Neuronal stem cell (in vitro differentiated cells): Measurements from ENCODE around the gene AMBRA1.

ENCODE experiments used
- DNase-seq: peaks from one replicate; pipeline ENCODE4 v3.0.0-alpha.2; 2013; ENCODE audit warnings: low spot score
- H2AFZ ChIP-seq: one replicate; pipeline ENCODE4 v1.6.1; 2013; ENCODE audit warnings: mild to moderate bottlenecking, low read length, inconsistent platforms
- H2AK5ac ChIP-seq: 2 replicates; pipeline ENCODE4 v1.6.1; 2013; ENCODE audit warnings: low read depth, mild to moderate bottlenecking, inconsistent platforms, low read length, moderate library complexity, mixed read lengths
- H2BK120ac ChIP-seq: 2 replicates; pipeline ENCODE4 v1.6.1; 2013; ENCODE audit warnings: low read depth, mild to moderate bottlenecking, inconsistent platforms, low read length, moderate library complexity, mixed read lengths
- H2BK12ac ChIP-seq: one replicate; pipeline ENCODE4 v1.6.1; 2013; ENCODE audit warnings: low read length, inconsistent platforms
- H2BK15ac ChIP-seq: 2 replicates; pipeline ENCODE4 v1.6.1; 2013; ENCODE audit warnings: mild to moderate bottlenecking, low read length, inconsistent platforms, mixed read lengths
- H2BK5ac ChIP-seq: one replicate; pipeline ENCODE4 v1.6.1; 2013; ENCODE audit warnings: inconsistent platforms, mild to moderate bottlenecking, low read length, moderate library complexity
- H3K14ac ChIP-seq: one replicate; pipeline ENCODE4 v1.6.1; 2013; ENCODE audit warnings: low read length, inconsistent platforms
- H3K18ac ChIP-seq: 2 replicates; pipeline ENCODE4 v1.6.1; 2013; ENCODE audit warnings: low read length, inconsistent platforms
- H3K23ac ChIP-seq: 2 replicates; pipeline ENCODE4 v1.6.1; 2013; ENCODE audit warnings: low read depth, mild to moderate bottlenecking, mixed read lengths, low read length, inconsistent platforms; ENCODE audit not compliant: poor library complexity
- H3K27ac ChIP-seq: replicated peaks from 3 replicates; pipeline ENCODE4 v1.5.1; 2013; ENCODE audit warnings: low read length, inconsistent platforms
- H3K27me3 ChIP-seq, 3 experiments: 2 replicates each; pipeline ENCODE4 v1.6.1; 2013; ENCODE audit warnings: low read length in 3 of 3, mild to moderate bottlenecking in 2 of 3, inconsistent platforms in 1 of 3, low read depth in 1 of 3, mixed read lengths in 1 of 3, moderate library complexity in 1 of 3; ENCODE audit not compliant: control insufficient read depth in 3 of 3, insufficient read depth in 3 of 3
- H3K36me3 ChIP-seq, 2 donors: replicated peaks in 1 of 2; 2 replicates each; pipeline ENCODE4 v1.6.1; 2013; ENCODE audit warnings: low read length in 2 of 2; ENCODE audit not compliant: control insufficient read depth in 2 of 2, insufficient read depth in 2 of 2
- H3K4ac ChIP-seq: 2 replicates; pipeline ENCODE4 v1.6.1; 2013; ENCODE audit warnings: inconsistent platforms, mild to moderate bottlenecking, low read length, moderate library complexity
- H3K4me1 ChIP-seq, 2 donors: 1 replicate in 1 of 2; 2 replicates in 1 of 2; pipeline ENCODE4 v1.6.1; 2013; ENCODE audit warnings: low read length in 2 of 2, low read depth in 1 of 2; ENCODE audit not compliant: control insufficient read depth in 2 of 2, insufficient read depth in 1 of 2
- H3K4me2 ChIP-seq: one replicate; pipeline ENCODE4 v1.6.1; 2013; ENCODE audit warnings: mild to moderate bottlenecking, low read length, inconsistent platforms; ENCODE audit not compliant: insufficient read depth, poor library complexity, severe bottlenecking
- H3K4me3 ChIP-seq, 2 donors: 2 replicates each; pipeline ENCODE4 v1.5.1; 2013; ENCODE audit warnings: low read length in 2 of 2, mild to moderate bottlenecking in 2 of 2, inconsistent platforms in 1 of 2, moderate library complexity in 1 of 2
- H3K79me1 ChIP-seq: one replicate; pipeline ENCODE4 v1.6.1; 2013; ENCODE audit warnings: low read depth, mild to moderate bottlenecking, inconsistent platforms, low read length, moderate library complexity
- H3K9ac ChIP-seq: one replicate; pipeline ENCODE4 v1.6.1; 2013; ENCODE audit warnings: mild to moderate bottlenecking, low read depth, low read length, inconsistent platforms; ENCODE audit not compliant: poor library complexity
- H3K9me3 ChIP-seq, 2 donors: replicated peaks in 1 of 2; 2 replicates each; pipeline versions ENCODE3 to v1.6.1; 2013; ENCODE audit warnings: low read length in 2 of 2, mild to moderate bottlenecking in 2 of 2, inconsistent platforms in 1 of 2, low read depth in 1 of 2, mixed read lengths in 1 of 2, moderate library complexity in 1 of 2; ENCODE audit not compliant: control insufficient read depth in 2 of 2, insufficient read depth in 1 of 2
- H4K8ac ChIP-seq: one replicate; pipeline ENCODE4 v1.6.1; 2013; ENCODE audit warnings: low read depth, mild to moderate bottlenecking, inconsistent platforms, low read length, moderate library complexity
- H4K91ac ChIP-seq: one replicate; pipeline ENCODE4 v1.6.1; 2013; ENCODE audit warnings: low read length, low read depth, mild to moderate bottlenecking, inconsistent platforms; ENCODE audit not compliant: poor library complexity
- WGBS, 2 donors: extraction: QIAGEN DNeasy Blood & Tissue Kit; methylation state at CpG; one replicate each; pipeline ENCODE4 v1.1.7; 2013; ENCODE audit warnings: missing lambda C conversion rate in 2 of 2, mixed read lengths in 1 of 2; ENCODE audit not compliant: insufficient read length in 2 of 2, insufficient replicate concordance in 1 of 2; ENCODE audit errors: extremely low coverage in 2 of 2; 5-methylcytosine and 5-hydroxymethylcytosine counted together

AMBRA1 gene

GRCh38 chr11:46543564-46543963 lies 50.3 kb downstream of the AMBRA1 start:
- H3K36me3 ChIP-seq: peaks cover 33 to 76% of the 10 kb centered on the region in 2 donors
- H2BK5ac ChIP-seq: no peak overlapping the region
- H2AK5ac ChIP-seq: no peak overlapping the region

GRCh38 chr11:46541593-46542371 lies 52.0 kb downstream of the AMBRA1 start:
- no peak overlapping the region for H3K23ac ChIP-seq
- DNase-seq: no peak
- H3K18ac ChIP-seq: no peak overlapping the region
- no peak overlapping the region for H3K9ac ChIP-seq
- H3K4ac ChIP-seq: no peak overlapping the region
- H3K4me3 ChIP-seq: no peak overlapping the region
- H2AFZ ChIP-seq: no peak overlapping the region
- H3K14ac ChIP-seq: no peak overlapping the region
- H2BK120ac ChIP-seq: no peak overlapping the region
- H4K91ac ChIP-seq: no peak overlapping the region
- no peaks in the 10 kb centered on the region for H3K79me1 ChIP-seq
- H2BK15ac ChIP-seq: no peak overlapping the region
- no peak overlapping the region for H3K4me2 ChIP-seq
- WGBS, 2 donors: no CpG with 5 or more reads among the region's 16 CpGs
- H2AK5ac ChIP-seq: no peak overlapping the region
- H4K8ac ChIP-seq: no peak overlapping the region
- peaks cover 31 to 65% of the 10 kb centered on the region in 2 donors for H3K36me3 ChIP-seq
- peaks cover 4 to 6% of the 10 kb centered on the region in 2 donors for H3K4me1 ChIP-seq
- H3K27me3 ChIP-seq: no peaks in the 10 kb centered on the region
- H3K9me3 ChIP-seq: no peaks in the 10 kb centered on the region
- H3K27ac ChIP-seq: no peak overlapping the region
- H2BK12ac ChIP-seq: no peak overlapping the region
- no peak overlapping the region for H2BK5ac ChIP-seq

More at GRCh38 chr11:46543564-46543963, 50.3 kb downstream of the AMBRA1 start:
- Histone ChIP-seq H3K27ac (no peak overlapping the region), H3K23ac (no peak overlapping the region), H3K4me2 (no peak overlapping the region), H3K9ac (no peak overlapping the region), H3K14ac (no peak overlapping the region), H3K18ac (no peak overlapping the region), H3K9me3 (no peaks in the 10 kb centered on the region), H3K4ac (no peak overlapping the region), H4K8ac (no peak overlapping the region), H3K79me1 (no peaks in the 10 kb centered on the region), H3K4me1 (no peaks in the 10 kb centered on the region), H2BK15ac (no peak overlapping the region), H2BK12ac (no peak overlapping the region), H3K27me3 (no peaks in the 10 kb centered on the region), H2AFZ (no peak overlapping the region), H3K4me3 (no peak overlapping the region), H2BK120ac (no peak overlapping the region), H4K91ac (no peak overlapping the region)
- WGBS, 2 donors: no CpG with 5 or more reads among the region's 1 CpG
- DNase-seq: no peak

GRCh38 chr11:46540807-46541206 lies 53.0 kb downstream of the AMBRA1 start:
- no peak overlapping the region for H3K18ac ChIP-seq
- no peak overlapping the region for H4K91ac ChIP-seq
- no peak overlapping the region for H4K8ac ChIP-seq
- no peak overlapping the region for H3K4ac ChIP-seq
- no peak overlapping the region for H2BK12ac ChIP-seq
- H2BK5ac ChIP-seq: no peak overlapping the region
- no peaks in the 10 kb centered on the region for H3K79me1 ChIP-seq
- peaks cover 31 to 55% of the 10 kb centered on the region in 2 donors for H3K36me3 ChIP-seq
- no peak overlapping the region for H3K4me3 ChIP-seq
- no peak overlapping the region for H3K27ac ChIP-seq
- DNase-seq: no peak
- H3K27me3 ChIP-seq: no peaks in the 10 kb centered on the region
- WGBS, 2 donors: no CpG with 5 or more reads among the region's 4 CpGs
- H2BK120ac ChIP-seq: no peak overlapping the region
- no peak overlapping the region for H3K4me2 ChIP-seq
- H2BK15ac ChIP-seq: no peak overlapping the region
- H2AFZ ChIP-seq: no peak overlapping the region
- H3K9ac ChIP-seq: no peak overlapping the region
- H3K23ac ChIP-seq: no peak overlapping the region
- no peak overlapping the region for H3K14ac ChIP-seq
- H3K4me1 ChIP-seq: peaks cover 4 to 6% of the 10 kb centered on the region in 2 donors
- H2AK5ac ChIP-seq: no peak overlapping the region
- H3K9me3 ChIP-seq: no peaks in the 10 kb centered on the region

GRCh38 chr11:46537537-46538295 lies 56.1 kb downstream of the AMBRA1 start:
- H3K23ac ChIP-seq: no peak overlapping the region
- H3K4me1 ChIP-seq: peaks cover 4 to 6% of the 10 kb centered on the region in 2 donors
- H3K14ac ChIP-seq: no peak overlapping the region
- H2AFZ ChIP-seq: no peak overlapping the region
- no peak overlapping the region for H3K4me3 ChIP-seq
- H3K27me3 ChIP-seq: no peaks in the 10 kb centered on the region
- H3K4ac ChIP-seq: no peak overlapping the region
- H3K36me3 ChIP-seq: peaks cover 12 to 25% of the 10 kb centered on the region in 2 donors
- H2BK12ac ChIP-seq: no peak overlapping the region
- no peak overlapping the region for H3K4me2 ChIP-seq
- no peak overlapping the region for H2AK5ac ChIP-seq
- H3K9ac ChIP-seq: no peak overlapping the region
- H2BK15ac ChIP-seq: no peak overlapping the region
- WGBS, 2 donors: no CpG with 5 or more reads among the region's 5 CpGs
- H3K18ac ChIP-seq: no peak overlapping the region
- no peak overlapping the region for H2BK120ac ChIP-seq
- no peak overlapping the region for H3K27ac ChIP-seq
- H4K91ac ChIP-seq: no peak overlapping the region
- H2BK5ac ChIP-seq: no peak overlapping the region
- peak; percentile 86 for DNase-seq
- no peaks in the 10 kb centered on the region for H3K9me3 ChIP-seq
- H3K79me1 ChIP-seq: no peaks in the 10 kb centered on the region
- H4K8ac ChIP-seq: no peak overlapping the region
